WI38 (cell line): ENCODE data around the gene LNP1.

Experiments
- H3K4me3 ChIP-seq: 2 replicates; pipeline ENCODE4 v1.5.1; 2011; ENCODE audit warnings: low read depth, mild to moderate bottlenecking, control low read depth, low read length
- CTCF ChIP-seq: IDR thresholded peaks from 2 replicates; pipeline ENCODE4 v1.5.1; 2012; ENCODE audit warnings: low read depth, mild to moderate bottlenecking, control low read depth, low read length

Gene LNP1

GRCh38 chr3:100482176-100482575 lies 80.8 kb downstream of the LNP1 start:
- no peak for TF ChIP-seq CTCF
- no peak overlapping the region for H3K4me3 ChIP-seq

- TF ChIP-seq CTCF = no peak
- no peak overlapping the region for H3K4me3 ChIP-seq
Observed at GRCh38 chr3:100483529-100483928, 82.2 kb downstream of the LNP1 start.

GRCh38 chr3:100486808-100487207 lies 85.5 kb downstream of the LNP1 start:
- H3K4me3 ChIP-seq = no peak overlapping the region
- no peak for TF ChIP-seq CTCF

GRCh38 chr3:100489118-100489517 lies 87.8 kb downstream of the LNP1 start:
- no peak overlapping the region for H3K4me3 ChIP-seq
- no peak for TF ChIP-seq CTCF

GRCh38 chr3:100492059-100493006 lies 91.0 kb downstream of the LNP1 start, which contains the start of gene TMEM45A:
TSS of gene TMEM45A (plus strand) at chr3:100492619. CDS start at chr3:100555212, 62,593 bp downstream.
- no peak for TF ChIP-seq CTCF
- H3K4me3 ChIP-seq = peak within 1 kb of the TSS; percentile 64

GRCh38 chr3:100496711-100497261 lies 95.4 kb downstream of the LNP1 start:
- H3K4me3 ChIP-seq = no peak overlapping the region
- no peak for TF ChIP-seq CTCF

GRCh38 chr3:100499651-100500050 lies 98.3 kb downstream of the LNP1 start:
- H3K4me3 ChIP-seq = no peak overlapping the region
- TF ChIP-seq CTCF = no peak
